Measurements from ENCODE around the gene PARD6B.
"Not testable (repeated sequence)": the region's sequence is repeated elsewhere in the genome, so short reads cannot be mapped to it uniquely, and the experiment has no call there.

PARD6B gene

GRCh38 chr20:50799890-50800550 lies 68.6 kb downstream of the PARD6B start:
- DNase-seq (ENCODE audit: low spot score) = no peak

- DNase-seq (ENCODE audit: low spot score) = not testable (repeated sequence)
Observed at GRCh38 chr20:50800986-50801746, 69.8 kb downstream of the PARD6B start.

- DNase-seq (ENCODE audit: low spot score) = no peak
Observed at GRCh38 chr20:50801747-50802125, 70.4 kb downstream of the PARD6B start.

DNA sequence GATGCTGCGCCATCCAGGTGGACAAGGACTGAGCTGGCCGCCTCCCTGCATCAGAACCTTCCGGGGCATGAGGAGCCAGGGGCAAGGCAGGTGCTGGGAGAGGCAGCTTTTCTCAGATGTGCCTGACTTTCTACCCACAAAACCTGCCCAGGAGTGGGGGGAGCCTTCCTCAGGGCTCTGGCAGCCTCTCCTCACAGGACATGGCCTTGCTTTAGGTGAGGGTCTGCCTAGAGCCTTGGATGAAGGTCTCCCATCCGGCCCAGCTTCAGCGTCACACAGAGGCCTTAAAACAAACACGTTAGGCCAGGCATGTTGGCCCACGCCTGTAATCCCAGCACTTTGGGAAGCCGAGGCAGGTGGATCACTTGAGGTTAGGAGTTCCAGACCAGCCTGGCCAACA lies 70.9 kb downstream of the PARD6B start:
- DNase-seq (ENCODE audit: low spot score) = no peak

DNA sequence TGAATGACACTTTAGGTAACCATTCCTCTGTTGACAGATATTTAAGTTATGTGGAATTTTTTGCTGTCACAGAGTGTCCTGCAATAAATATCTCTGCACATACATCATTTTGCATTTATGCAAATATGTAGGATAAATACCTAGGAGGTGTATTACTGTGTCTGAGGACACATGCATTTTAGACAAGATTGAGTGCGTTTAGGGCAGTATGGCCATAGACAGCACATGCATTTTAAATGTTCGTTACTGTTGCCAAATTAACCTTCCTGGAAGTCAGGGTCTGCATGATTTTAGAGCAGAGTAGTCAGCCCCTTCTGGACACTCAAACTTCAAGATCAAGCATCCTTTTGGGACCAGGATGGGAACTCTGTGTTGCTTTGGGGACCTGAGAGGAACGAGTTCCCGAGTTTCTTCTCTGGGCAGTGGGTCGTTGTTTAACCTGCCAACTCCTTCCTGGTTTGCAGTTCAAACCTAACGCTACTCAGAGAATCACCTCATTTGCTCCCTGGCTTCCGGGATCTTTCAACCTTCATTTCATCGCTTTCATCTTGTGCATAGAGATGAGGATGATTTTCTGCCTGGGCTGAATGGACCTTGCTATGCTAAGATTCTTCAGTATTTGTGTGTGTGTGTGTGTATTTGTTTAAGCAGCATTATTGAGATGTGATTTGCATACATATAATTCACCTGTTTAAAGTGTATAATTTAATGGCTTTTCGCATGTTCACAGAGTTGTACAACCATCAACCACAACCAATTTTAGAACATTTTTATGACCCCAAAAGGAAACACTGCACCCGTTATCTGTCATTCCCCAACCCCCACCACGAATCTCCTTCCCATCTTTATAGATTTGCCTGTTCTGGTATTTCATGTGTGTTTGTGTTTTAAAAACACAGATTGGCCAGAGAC lies 73.3 kb downstream of the PARD6B start:
- no peak for DNase-seq (ENCODE audit: low spot score)

- no peak for DNase-seq (ENCODE audit: low spot score)
Observed at GRCh38 chr20:50805349-50805684, 73.9 kb downstream of the PARD6B start.

DNA sequence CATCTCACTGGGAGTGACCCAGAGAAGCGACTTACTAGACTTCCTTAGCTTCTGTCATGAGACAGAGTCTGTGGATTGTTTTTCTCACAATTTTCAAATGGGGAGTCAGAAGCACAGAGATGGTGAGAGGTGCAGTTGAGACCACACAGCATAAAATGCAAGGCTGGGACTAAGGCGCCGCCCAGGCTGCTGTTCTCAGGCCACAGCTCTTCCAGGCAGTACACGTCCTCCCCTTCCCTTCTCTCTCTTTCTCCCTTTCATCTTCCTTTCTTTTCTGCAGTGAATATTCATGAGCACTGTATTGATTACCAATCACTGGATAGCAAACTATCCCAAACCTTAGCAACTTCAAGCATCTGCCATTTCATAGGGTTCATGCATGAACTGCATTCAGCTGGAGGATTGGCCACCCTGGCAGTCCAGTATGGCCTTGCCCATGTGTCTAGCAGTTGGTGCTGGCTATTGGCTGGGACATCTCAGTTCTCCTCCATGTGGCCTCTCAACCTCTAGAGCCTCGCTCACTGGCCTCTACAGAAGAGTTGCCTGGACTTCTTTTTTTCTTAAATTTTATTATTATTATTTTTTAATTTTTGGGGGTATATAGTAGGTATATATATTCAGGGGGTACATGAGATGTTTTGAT lies 74.9 kb downstream of the PARD6B start:
- DNase-seq (ENCODE audit: low spot score) = no peak
